Activated naive CD4-positive, alpha-beta T cell treated with anti-CD3 and anti-CD28 coated beads, Interleukin-2, amount 10 ng/mL, durations not matched to agents 7 days and 5 days (primary cell): ENCODE data around the gene TEX47.

Experiments used
- CTCF ChIA-PET: fragments of 350-600 bp; sonication (Branson Sonifier 250); formaldehyde crosslinking; loops from one replicate; lab custom pipeline; 2021; ENCODE audit warnings: antibody characterized with exemption; lab: Charles Lee
- DNase-seq: peaks from one replicate; pipeline ENCODE4 v3.0.0-alpha.2; 2020
- H3K27ac Mint-ChIP-seq: one replicate; pipeline ENCODE4 v1.8.0; 2021; ENCODE audit warnings: mild to moderate bottlenecking, moderate library complexity, mixed read lengths
- H3K27me3 Mint-ChIP-seq: one replicate; pipeline ENCODE4 v1.8.0; 2021; ENCODE audit warnings: mild to moderate bottlenecking, mixed read lengths
- H3K36me3 Mint-ChIP-seq: one replicate; pipeline ENCODE4 v1.8.0; 2021; ENCODE audit warnings: mixed read lengths
- H3K4me1 Mint-ChIP-seq: one replicate; pipeline ENCODE4 v1.8.0; 2021; ENCODE audit warnings: mixed read lengths
- H3K4me3 Mint-ChIP-seq: one replicate; pipeline ENCODE4 v1.8.0; 2021; ENCODE audit warnings: mild to moderate bottlenecking, moderate library complexity, mixed read lengths
- H3K9me3 Mint-ChIP-seq: one replicate; pipeline ENCODE4 v1.8.0; 2021; ENCODE audit warnings: mixed read lengths

TEX47 gene

DNA sequence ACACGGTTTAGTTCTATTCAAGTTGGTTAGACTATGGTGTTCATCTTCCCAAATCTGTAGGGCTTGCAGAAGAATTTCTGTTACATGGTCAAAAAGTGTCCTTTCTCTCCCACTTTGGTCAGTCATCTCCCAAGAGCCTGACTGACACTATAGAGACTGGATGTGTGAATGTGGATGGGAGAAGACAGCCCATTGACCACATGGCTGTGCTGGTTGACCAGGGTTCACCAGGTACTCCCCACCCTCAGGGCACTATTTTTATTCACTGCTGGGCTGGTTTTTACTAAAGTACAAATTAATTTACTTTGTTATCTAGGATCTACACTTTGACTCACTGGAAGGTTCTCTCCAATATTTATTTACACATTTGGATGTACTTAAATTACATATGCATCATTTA lies 33.8 kb downstream of the TEX47 start:
- no peak for DNase-seq
- H3K4me3 Mint-ChIP-seq = no peak overlapping the region
- H3K9me3 Mint-ChIP-seq = no peaks in the 10 kb centered on the region
- no peaks in the 10 kb centered on the region for H3K36me3 Mint-ChIP-seq
- peaks cover 5% of the 10 kb centered on the region for H3K4me1 Mint-ChIP-seq
- CTCF ChIA-PET = no interaction called here
- H3K27me3 Mint-ChIP-seq = peaks cover 36% of the 10 kb centered on the region
- H3K27ac Mint-ChIP-seq = no peak overlapping the region

DNA sequence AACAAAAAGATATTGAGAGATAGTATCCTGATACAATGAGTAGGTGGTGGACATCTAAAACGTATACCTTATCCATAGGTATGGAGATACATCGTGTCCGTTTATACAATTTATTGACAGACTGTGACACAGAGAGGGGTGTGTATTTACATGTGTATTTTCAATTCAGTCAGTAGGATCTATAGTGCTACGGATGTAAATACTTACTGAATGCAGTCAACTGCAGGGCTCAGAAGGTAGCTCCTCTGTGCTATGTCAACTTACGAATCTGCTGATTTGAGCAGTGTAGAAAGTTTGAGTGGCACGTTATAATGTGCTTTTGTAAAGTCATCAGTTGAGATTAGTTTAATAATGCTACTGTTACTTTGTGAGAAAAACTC lies 35.4 kb downstream of the TEX47 start:
- CTCF ChIA-PET = no interaction called here
- peaks cover 42% of the 10 kb centered on the region for H3K27me3 Mint-ChIP-seq
- H3K36me3 Mint-ChIP-seq = no peaks in the 10 kb centered on the region
- no peak overlapping the region for H3K27ac Mint-ChIP-seq
- no peaks in the 10 kb centered on the region for H3K9me3 Mint-ChIP-seq
- H3K4me1 Mint-ChIP-seq = peaks cover 5% of the 10 kb centered on the region
- H3K4me3 Mint-ChIP-seq = no peak overlapping the region
- DNase-seq = no peak

DNA sequence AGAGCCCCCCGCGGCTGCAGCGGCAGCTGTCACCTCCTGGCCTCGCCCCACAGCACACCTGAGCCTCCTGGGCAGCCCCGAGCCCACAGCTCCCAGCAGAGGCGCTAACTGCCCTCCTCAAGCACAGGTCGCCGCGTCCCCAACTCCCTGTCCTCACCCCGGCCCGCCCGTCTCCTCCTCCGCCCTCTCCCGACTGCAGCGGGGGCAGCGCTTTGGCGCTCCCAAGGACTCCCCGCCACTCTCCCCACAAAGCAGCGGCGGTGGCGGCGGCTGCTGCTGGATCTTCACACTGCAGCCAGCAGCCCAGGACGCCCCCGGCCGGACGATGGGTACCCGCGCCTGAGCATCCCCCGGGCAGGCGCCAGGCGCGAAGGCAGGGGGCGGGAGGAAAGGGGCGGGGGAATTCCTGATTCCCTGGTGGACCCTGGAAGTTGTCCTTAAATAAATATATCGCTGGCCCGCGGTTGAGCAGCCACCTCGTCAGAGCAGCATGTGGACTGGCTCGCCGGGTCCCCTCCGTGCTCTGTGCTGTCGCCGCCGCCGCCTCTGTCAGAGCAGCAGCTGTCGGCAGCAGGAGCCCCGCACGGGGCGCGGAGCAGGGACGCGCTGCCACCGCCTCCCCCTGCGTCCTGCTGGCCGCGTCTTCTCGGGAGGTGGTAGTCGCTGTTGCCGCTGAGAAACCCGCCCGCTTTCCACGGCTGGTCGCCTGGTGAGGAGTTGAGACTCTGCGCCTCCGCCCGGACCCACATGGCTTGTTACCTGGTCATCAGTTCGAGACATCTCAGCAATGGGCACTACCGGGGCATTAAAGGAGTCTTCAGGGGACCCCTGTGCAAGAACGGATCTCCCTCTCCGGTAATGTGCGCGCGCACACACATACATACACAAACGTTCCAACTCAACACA lies 36.1 kb downstream of the TEX47 start, which contains the start of gene ZNF804B:
ZNF804B (plus strand) TSS at position 471 of the 906 bp plus-strand sequence; CDS start at position 748, 277 bp downstream.
- no peaks in the 10 kb centered on the region for H3K9me3 Mint-ChIP-seq
- H3K4me3 Mint-ChIP-seq = no peak within 1 kb of the TSS
- CTCF ChIA-PET = no interaction called here
- H3K27me3 Mint-ChIP-seq = peaks cover 42% of the 10 kb centered on the region
- no peak within 1 kb of the TSS for H3K27ac Mint-ChIP-seq
- no peaks in the 10 kb centered on the region for H3K36me3 Mint-ChIP-seq
- DNase-seq = no peak
- peaks cover 5% of the 10 kb centered on the region for H3K4me1 Mint-ChIP-seq

DNA sequence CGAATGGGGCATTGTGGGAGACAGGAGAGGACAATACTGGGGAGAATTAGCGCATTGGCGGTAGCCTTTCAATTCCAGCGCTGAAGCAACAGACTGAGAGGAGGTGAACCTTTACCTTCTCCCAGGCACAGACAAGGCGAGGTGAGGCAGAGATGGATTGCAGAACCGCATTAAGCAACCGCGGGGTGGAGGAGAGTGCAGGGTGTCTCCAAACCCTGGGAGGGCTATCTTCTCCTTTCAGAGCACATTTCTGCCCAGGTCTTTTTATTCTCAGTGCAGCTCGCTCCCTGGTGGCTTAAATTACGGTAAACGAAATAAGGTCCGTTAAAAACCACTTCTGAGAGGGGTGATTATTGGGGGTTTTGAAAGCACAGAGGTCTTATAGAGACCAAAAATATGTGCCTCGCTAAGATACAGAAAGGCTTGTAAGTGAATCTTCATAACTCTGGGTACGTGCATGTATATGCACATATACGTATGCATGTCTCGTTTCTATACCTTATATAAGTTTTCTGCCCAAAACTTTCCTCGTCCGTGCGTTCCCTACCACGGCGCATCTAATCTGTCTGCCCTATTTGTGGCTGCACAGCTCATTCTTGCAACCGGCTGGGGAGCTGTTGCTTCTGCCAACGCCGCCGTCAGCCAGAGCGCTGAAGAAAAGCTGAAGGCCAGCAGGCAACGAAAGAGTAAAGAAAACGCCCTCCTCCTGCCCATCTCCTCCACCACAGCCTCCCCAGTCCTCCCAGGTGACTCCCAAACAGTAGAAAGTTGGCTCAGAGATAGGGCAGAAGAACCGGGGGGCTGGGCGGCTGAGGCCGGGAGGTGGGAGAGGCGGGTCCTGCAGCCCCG lies 36.9 kb downstream of the TEX47 start:
- H3K4me1 Mint-ChIP-seq = peaks cover 5% of the 10 kb centered on the region
- H3K27ac Mint-ChIP-seq = no peak overlapping the region
- peak; percentile 20 for DNase-seq
- H3K4me3 Mint-ChIP-seq = no peak overlapping the region
- no peaks in the 10 kb centered on the region for H3K9me3 Mint-ChIP-seq
- no peaks in the 10 kb centered on the region for H3K36me3 Mint-ChIP-seq
- peaks cover 42% of the 10 kb centered on the region for H3K27me3 Mint-ChIP-seq
- CTCF ChIA-PET = no interaction called here

DNA sequence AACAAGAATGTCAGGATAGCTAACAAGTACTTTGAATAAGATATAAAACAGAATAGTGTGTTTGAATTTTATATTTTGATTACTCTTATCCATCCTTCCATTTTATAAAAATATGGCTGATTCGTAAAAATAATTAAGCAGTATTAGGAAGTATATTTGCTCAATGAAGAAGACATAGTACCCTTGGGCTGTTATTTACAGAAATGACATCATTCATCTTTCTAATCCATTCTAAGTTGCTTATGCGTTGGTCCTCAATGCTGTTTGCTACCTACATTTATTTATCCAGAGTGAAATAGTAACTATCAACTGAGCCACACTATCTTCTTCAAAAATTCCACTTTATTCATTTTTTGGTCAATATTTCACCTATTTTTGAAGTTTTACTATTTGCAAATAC lies 38.2 kb downstream of the TEX47 start:
- Mint-ChIP-seq H3K9me3 (no peaks in the 10 kb centered on the region), H3K36me3 (no peaks in the 10 kb centered on the region), H3K27me3 (peaks cover 39% of the 10 kb centered on the region), H3K4me3 (no peak overlapping the region), H3K27ac (no peak overlapping the region), H3K4me1 (peaks cover 5% of the 10 kb centered on the region)
- CTCF ChIA-PET = no interaction called here
- DNase-seq = no peak

DNA sequence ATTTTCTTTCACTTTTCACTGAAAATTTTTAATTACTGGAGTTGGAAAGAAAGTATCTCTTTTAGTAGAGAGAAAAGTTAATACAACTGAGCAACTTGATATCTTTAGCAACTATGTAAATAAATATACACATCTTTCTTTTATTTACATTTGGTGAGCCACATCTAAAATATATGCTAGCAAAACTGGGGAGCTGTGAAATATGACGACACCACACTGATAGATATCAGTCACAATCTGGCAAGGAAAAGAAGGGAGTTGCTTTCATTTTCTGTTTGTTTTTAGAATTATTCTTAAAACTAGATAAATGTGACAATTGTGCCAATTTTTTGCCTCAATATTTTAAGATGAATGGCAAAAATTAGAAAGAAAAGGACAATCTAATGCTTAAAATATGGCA lies 38.7 kb downstream of the TEX47 start:
- H3K27ac Mint-ChIP-seq = no peak overlapping the region
- peaks cover 36% of the 10 kb centered on the region for H3K27me3 Mint-ChIP-seq
- CTCF ChIA-PET = no interaction called here

DNA sequence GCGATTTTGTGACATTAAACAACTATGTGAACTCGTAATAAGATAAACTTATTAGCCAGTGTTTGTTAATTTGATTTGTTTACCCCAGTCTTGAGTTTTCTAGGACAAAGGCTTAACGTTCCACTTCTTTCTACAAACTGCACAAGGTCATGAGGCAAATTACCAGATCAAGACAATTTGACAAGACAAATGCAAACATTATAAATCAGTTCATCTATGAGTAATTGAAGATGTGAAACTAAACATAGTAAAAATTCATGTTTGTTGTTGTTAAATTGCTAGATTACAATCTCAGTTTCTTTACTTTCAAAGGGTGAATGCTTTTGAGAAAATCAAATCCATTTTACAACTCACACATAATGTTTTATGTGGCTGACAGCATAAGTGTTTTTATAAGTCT lies 49.4 kb downstream of the TEX47 start:
- Mint-ChIP-seq H3K4me3 (no peak overlapping the region), H3K9me3 (no peaks in the 10 kb centered on the region), H3K27me3 (peaks cover 4% of the 10 kb centered on the region), H3K4me1 (no peaks in the 10 kb centered on the region), H3K27ac (no peak overlapping the region), H3K36me3 (no peaks in the 10 kb centered on the region)
- DNase-seq = no peak
- CTCF ChIA-PET = no interaction called here

More for the DNA sequence above, 38.7 kb downstream of the TEX47 start:
- no peaks in the 10 kb centered on the region for H3K36me3 Mint-ChIP-seq
- no peak for DNase-seq
- H3K4me1 Mint-ChIP-seq = peaks cover 5% of the 10 kb centered on the region
- no peaks in the 10 kb centered on the region for H3K9me3 Mint-ChIP-seq
- no peak overlapping the region for H3K4me3 Mint-ChIP-seq
